H1 (cell line): ENCODE data around the gene ARAP3. TPM values are rescaled to one million over a fixed set of nuclear protein-coding genes. Genes with fewer than 3 reads are reported as not detected.

Experiments used
- CTCF ChIA-PET: fragments of 300-600 bp; sonication (Branson Sonifier 250); formaldehyde crosslinking; loops from one replicate; lab custom pipeline; 2021; ENCODE audit not compliant: partially characterized antibody; lab: Charles Lee
- POLR2A ChIA-PET: fragments of 300-600 bp; sonication (Branson Sonifier 250); formaldehyde crosslinking; loops from one replicate; lab custom pipeline; 2021; ENCODE audit warnings: inconsistent platforms; ENCODE audit not compliant: partially characterized antibody; lab: Charles Lee
- DNase-seq, 2 experiments: peaks; one replicate each; pipeline versions ENCODE4 v3.0.0 to v3.0.0-alpha.2; 2010 to 2022; ENCODE audit warnings: low spot score in 2 of 2, low read depth in 1 of 2, mixed read lengths in 1 of 2
- FAIRE-seq: peaks from 2 replicates; lab custom pipeline; 2011; peaks lifted over from hg19 to GRCh38; lab: Jason Lieb, UNC
- H2AFZ ChIP-seq: 2 replicates; pipeline ENCODE4 v1.8.1; 2012; ENCODE audit warnings: low read length, inconsistent platforms
- H2AK5ac ChIP-seq: 2 replicates; pipeline ENCODE4 v1.6.1; 2013; ENCODE audit warnings: low read depth, low read length
- H2BK120ac ChIP-seq: replicated peaks from 2 replicates; pipeline ENCODE3; 2013; ENCODE audit warnings: low read depth, low read length, inconsistent platforms
- H2BK12ac ChIP-seq: 2 replicates; pipeline ENCODE4 v1.6.1; 2013; ENCODE audit warnings: low read depth, low read length
- H2BK15ac ChIP-seq: 2 replicates; pipeline ENCODE4 v1.6.1; 2013; ENCODE audit warnings: low read length
- H2BK20ac ChIP-seq: 2 replicates; pipeline ENCODE4 v1.6.1; 2013; ENCODE audit warnings: low read length
- H2BK5ac ChIP-seq: 2 replicates; pipeline ENCODE4 v1.6.1; 2013; ENCODE audit warnings: low read depth, low read length
- H3K14ac ChIP-seq: 2 replicates; pipeline ENCODE4 v1.6.1; 2013; ENCODE audit warnings: inconsistent platforms; ENCODE audit not compliant: insufficient read length
- H3K18ac ChIP-seq: 2 replicates; pipeline ENCODE4 v1.6.1; 2013; ENCODE audit warnings: low read length; ENCODE audit errors: extremely low read depth
- H3K23ac ChIP-seq: 2 replicates; pipeline ENCODE4 v1.6.1; 2013; ENCODE audit warnings: inconsistent platforms; ENCODE audit not compliant: insufficient read length
- H3K23me2 ChIP-seq: 2 replicates; pipeline ENCODE4 v1.6.1; 2013; ENCODE audit warnings: low read depth, low read length
- H3K27ac ChIP-seq: 2 replicates; pipeline ENCODE4 v1.6.1; 2011; ENCODE audit warnings: low read depth, low read length, inconsistent platforms
- H3K27me3 ChIP-seq, 4 experiments: replicated peaks in 1 of 4; 1 replicate in 1 of 4; 2 replicates in 3 of 4; pipeline versions ENCODE4 v1.6.1 to v1.8.1; 2011 to 2013; ENCODE audit warnings: low read length in 3 of 4, mild to moderate bottlenecking in 3 of 4, inconsistent platforms in 2 of 4, mixed read lengths in 2 of 4, moderate library complexity in 1 of 4; ENCODE audit not compliant: control insufficient read depth in 3 of 4, insufficient read depth in 3 of 4; ENCODE audit errors: extremely low read depth in 1 of 4
- H3K36me3 ChIP-seq, 4 experiments: 2 replicates each; pipeline versions ENCODE4 v1.6.1 to v1.8.1; 2011 to 2013; ENCODE audit warnings: mild to moderate bottlenecking in 4 of 4, low read length in 3 of 4, moderate library complexity in 2 of 4, control low read depth in 1 of 4, inconsistent platforms in 1 of 4; ENCODE audit not compliant: insufficient read depth in 4 of 4, control insufficient read depth in 2 of 4
- H3K4ac ChIP-seq: replicated peaks from 2 replicates; pipeline ENCODE3; 2013; ENCODE audit warnings: low read length, low read depth, mixed read lengths, inconsistent platforms; ENCODE audit not compliant: insufficient read length
- H3K4me1 ChIP-seq, 4 experiments: replicated peaks in 1 of 4; 1 replicate in 1 of 4; 2 replicates in 3 of 4; pipeline versions ENCODE4 v1.6.1 to v1.8.1; 2011 to 2013; ENCODE audit warnings: low read length in 3 of 4, inconsistent platforms in 2 of 4, mixed read lengths in 1 of 4; ENCODE audit not compliant: insufficient read depth in 4 of 4, control insufficient read depth in 3 of 4
- H3K4me2 ChIP-seq, 2 experiments: 2 replicates each; pipeline versions ENCODE4 v1.6.1 to v1.8.1; 2011 to 2013; ENCODE audit warnings: low read depth in 2 of 2, low read length in 2 of 2, control low read depth in 1 of 2, inconsistent platforms in 1 of 2, mild to moderate bottlenecking in 1 of 2; ENCODE audit not compliant: insufficient read depth in 1 of 2
- H3K4me3 ChIP-seq, 4 experiments: fragments of 200-600, 300-600 bp in 1 of 4; sonication (generic), shearing (Covaris generic), sonication (Bioruptor Twin) in 1 of 4; 2 replicates each; pipeline versions ENCODE4 v1.5.1 to v1.8.1; 2011 to 2016; ENCODE audit warnings: low read length in 4 of 4, low read depth in 3 of 4, control low read depth in 2 of 4, inconsistent platforms in 2 of 4, mild to moderate bottlenecking in 2 of 4, mixed read lengths in 1 of 4, moderate library complexity in 1 of 4; ENCODE audit not compliant: insufficient read depth in 2 of 4; ENCODE audit errors: extremely low read depth in 1 of 4
- H3K56ac ChIP-seq: replicated peaks from 2 replicates; pipeline ENCODE3; 2013; ENCODE audit warnings: low read depth, mild to moderate bottlenecking, mixed read lengths, low read length, inconsistent platforms; ENCODE audit not compliant: insufficient read length
- H3K79me1 ChIP-seq: 2 replicates; pipeline ENCODE4 v1.6.1; 2013; ENCODE audit warnings: low read depth, low read length, control low read depth
- H3K79me2 ChIP-seq, 2 experiments: 2 replicates each; pipeline versions ENCODE4 v1.6.1 to v1.8.1; 2012 to 2013; ENCODE audit warnings: low read length in 2 of 2, mild to moderate bottlenecking in 2 of 2, inconsistent platforms in 1 of 2; ENCODE audit not compliant: insufficient read depth in 2 of 2, control insufficient read depth in 1 of 2
- H3K9ac ChIP-seq, 4 experiments: replicated peaks in 1 of 4; 1 replicate in 1 of 4; 2 replicates in 3 of 4; pipeline versions ENCODE4 v1.6.1 to v1.8.1; 2011 to 2013; ENCODE audit warnings: low read depth in 3 of 4, low read length in 3 of 4, control low read depth in 2 of 4, mild to moderate bottlenecking in 2 of 4, moderate library complexity in 2 of 4, inconsistent platforms in 1 of 4; ENCODE audit errors: extremely low read depth in 1 of 4
- H3K9me3 ChIP-seq, 2 experiments: 2 replicates each; pipeline versions ENCODE4 v1.6.1 to v1.8.1; 2012 to 2013; ENCODE audit warnings: mild to moderate bottlenecking in 2 of 2, moderate library complexity in 2 of 2, control low read depth in 1 of 2, inconsistent platforms in 1 of 2, low read depth in 1 of 2, low read length in 1 of 2, mixed read lengths in 1 of 2; ENCODE audit not compliant: insufficient read depth in 2 of 2
- H4K20me1 ChIP-seq, 2 experiments: replicated peaks in 1 of 2; 2 replicates each; pipeline versions ENCODE3 to v1.8.1; 2011 to 2013; ENCODE audit warnings: inconsistent platforms in 2 of 2, low read length in 2 of 2, mild to moderate bottlenecking in 1 of 2; ENCODE audit not compliant: insufficient read depth in 2 of 2, control insufficient read depth in 1 of 2
- H4K5ac ChIP-seq: 2 replicates; pipeline ENCODE4 v1.6.1; 2013; ENCODE audit warnings: low read length, low read depth, mixed read lengths, inconsistent platforms; ENCODE audit not compliant: insufficient read length
- H4K8ac ChIP-seq: 2 replicates; pipeline ENCODE4 v1.8.0; 2013; ENCODE audit warnings: mild to moderate bottlenecking, moderate library complexity, low read length, inconsistent platforms; ENCODE audit not compliant: insufficient read depth; ENCODE audit errors: extremely low read depth
- H4K91ac ChIP-seq: replicated peaks from 2 replicates; pipeline ENCODE3; 2013; ENCODE audit warnings: low read length, mixed read lengths, inconsistent platforms; ENCODE audit not compliant: insufficient read length
- BCL11A ChIP-seq, 2 experiments: IDR thresholded peaks; one replicate each; pipeline ENCODE4 v1.6.1; 2011; ENCODE audit warnings: low read depth in 2 of 2, low read length in 2 of 2, mild to moderate bottlenecking in 2 of 2
- EZH2 ChIP-seq: fragments of 200-600 bp; sonication (generic); IDR thresholded peaks from 2 replicates; pipeline ENCODE4 v1.7.1; 2012; ENCODE audit warnings: low read depth, mild to moderate bottlenecking, moderate library complexity, low read length, inconsistent platforms; ENCODE audit not compliant: severe bottlenecking
- GTF2F1 ChIP-seq: IDR thresholded peaks from 2 replicates; pipeline ENCODE4 v1.6.1; 2012; ENCODE audit warnings: low read depth, low read length, improper control_type of control experiment, borderline replicate concordance
- POLR2A ChIP-seq, 2 experiments: IDR thresholded peaks; 1 replicate in 1 of 2; 2 replicates in 1 of 2; pipeline ENCODE4 v1.6.1; 2011; ENCODE audit warnings: low read depth in 2 of 2, low read length in 2 of 2, mild to moderate bottlenecking in 2 of 2; ENCODE audit errors: control extremely low read depth in 1 of 2
- SIN3A ChIP-seq, 2 experiments: IDR thresholded peaks in 1 of 2; conservative IDR thresholded peaks in 1 of 2; 2 replicates each; pipeline ENCODE4 v1.6.1; 2011 to 2012; ENCODE audit warnings: low read length in 2 of 2, improper control_type of control experiment in 1 of 2, low read depth in 1 of 2, mild to moderate bottlenecking in 1 of 2
- TEAD4 ChIP-seq: IDR thresholded peaks from 2 replicates; pipeline ENCODE4 v1.6.1; 2012; ENCODE audit warnings: low read depth, low read length, inconsistent platforms, mixed read lengths
- WGBS, 2 experiments: shearing (Covaris generic) in 1 of 2; methylation state at CpG; one replicate each; pipeline versions ENCODE4 v1.1.6 to v1.1.7; 2013 to 2015; ENCODE audit warnings: low lambda C conversion rate in 2 of 2, mixed read lengths in 2 of 2, inconsistent platforms in 1 of 2, low coverage in 1 of 2, missing lambda C conversion rate in 1 of 2; ENCODE audit not compliant: insufficient replicate concordance in 2 of 2, insufficient coverage in 1 of 2, insufficient read length in 1 of 2; ENCODE audit errors: extremely low coverage in 1 of 2, missing lambda C conversion rate in 1 of 2; 5-methylcytosine and 5-hydroxymethylcytosine counted together
- polyA plus RNA-seq, 7 experiments: library from polyadenylated mRNA; depleted of rRNA in 3 of 7; stranded (reverse) in 5 of 7; unstranded in 2 of 7; fragments of >200 nt in 5 of 7; fragments of 200-250 nt in 2 of 7; gene quantifications; 1 replicate in 5 of 7; 2 replicates in 1 of 7; 4 replicates in 1 of 7; pipeline versions ENCODE4 v1.2.1 to v1.2.3, GENCODE V29; 2011 to 2013; ENCODE audit warnings: missing spikeins in 2 of 7, mixed read lengths in 2 of 7
- total RNA-seq: library from RNA; stranded (reverse); fragmentation: NEBNext Ultra II Directional; extraction: Animal tissue kit (Norgen Biotek cat#: 25700); gene quantifications from 2 replicates; pipeline ENCODE4 v1.2.1, GENCODE V29; 2021

Gene ARAP3
- total and polyA plus RNA-seq, 2 of the 8 experiments (the other 6 are each of a cell fraction or from before 2014, with no cell fraction given), result 14.4 to 48.6 TPM

DNA sequence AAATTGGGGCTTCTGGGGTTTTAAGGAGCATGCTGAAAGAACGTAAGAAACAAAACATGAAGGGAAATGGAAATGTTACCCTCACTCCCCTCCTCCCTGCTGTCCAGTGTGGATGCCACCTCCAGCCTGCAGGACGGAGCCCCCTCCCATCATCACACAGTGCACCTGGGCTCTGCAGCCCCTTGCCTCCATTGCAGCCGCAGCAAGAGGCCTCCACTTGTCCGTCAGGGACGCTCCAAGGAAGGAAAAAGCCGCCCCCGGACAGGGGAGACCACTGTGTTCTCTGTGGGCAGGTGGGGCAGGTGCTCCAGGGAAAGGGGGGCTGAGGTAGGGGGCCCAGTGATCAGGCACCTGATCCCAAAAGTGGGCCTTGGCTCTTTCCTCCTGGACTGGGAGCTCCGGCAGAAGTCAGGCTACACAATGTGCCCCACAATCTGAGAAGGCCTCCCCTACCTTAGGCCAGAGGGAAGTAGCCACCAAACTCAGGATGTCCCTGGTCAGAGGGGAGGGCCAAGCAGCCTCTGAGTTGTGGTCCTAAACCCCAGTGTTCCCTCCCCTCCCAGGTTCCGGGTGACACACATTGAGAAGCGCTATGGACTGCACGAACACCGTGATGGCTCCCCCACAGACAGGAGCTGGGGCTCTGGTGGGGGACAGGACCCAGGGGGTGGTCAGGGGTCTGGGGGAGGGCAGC, 42.5 kb downstream of the ARAP3 start:
- no peak overlapping the region for H2BK20ac ChIP-seq
- H4K20me1 ChIP-seq, result peaks cover 3 to 15% of the 10 kb centered on the region in 2 experiments
- no peak overlapping the region for H4K91ac ChIP-seq
- peaks cover 14% of the 10 kb centered on the region for H3K23me2 ChIP-seq
- DNase-seq (no peak), FAIRE-seq (no peak)
- no peak overlapping the region for H3K27ac ChIP-seq
- H2BK12ac ChIP-seq, result no peak overlapping the region
- H2BK15ac ChIP-seq, result no peak overlapping the region
- H3K4ac ChIP-seq, result no peak overlapping the region
- H2BK5ac ChIP-seq, result no peak overlapping the region
- H2AK5ac ChIP-seq, result no peak overlapping the region
- H3K79me1 ChIP-seq, result peaks cover 12% of the 10 kb centered on the region
- no peaks in the 10 kb centered on the region for H3K9me3 ChIP-seq
- no peak overlapping the region for H3K14ac ChIP-seq
- peaks cover 0 to 4% (median 0%) of the 10 kb centered on the region in 4 experiments; a peak in 1 of 7 replicates for H3K27me3 ChIP-seq
- CTCF ChIA-PET, result interaction anchor here (0.7 to 2.3 kb wide), 4 partner anchors 9 to 818 kb away, joined by 3 to 21 read pairs (median 4); partner anchors contain the start of gene PCDHA5
- no peak overlapping the region for H2BK120ac ChIP-seq
- H3K56ac ChIP-seq, result no peak overlapping the region
- peaks cover 0 to 5% (median 3%) of the 10 kb centered on the region in 4 experiments; a peak in 5 of 7 replicates for H3K4me1 ChIP-seq
- H3K18ac ChIP-seq, result no peak overlapping the region
- peaks cover 0 to 22% (median 2%) of the 10 kb centered on the region in 4 experiments; a peak in 3 of 8 replicates for H3K36me3 ChIP-seq
- H4K8ac ChIP-seq, result no peak overlapping the region
- no peak overlapping the region for H3K4me3 ChIP-seq
- no peak overlapping the region for H3K23ac ChIP-seq
- no peak overlapping the region for H3K4me2 ChIP-seq
- no peak overlapping the region for H3K9ac ChIP-seq
- H2AFZ ChIP-seq, result no peak overlapping the region
- no peak overlapping the region for H4K5ac ChIP-seq
- H3K79me2 ChIP-seq, result peaks cover 10 to 20% of the 10 kb centered on the region in 2 experiments
- WGBS, 2 experiments, result 89% methylated on average over 12 of the region's 12 CpGs; no CpG with 5 or more reads in 1 of the 2 experiments
- POLR2A ChIA-PET, result interaction anchor here (1.0 to 6.8 kb wide), 8 partner anchors 9 to 60 kb away, joined by 3 to 96 read pairs (median 5); partner anchors contain the start of genes DIAPH1 and FCHSD1
- TF ChIP-seq GTF2F1, result no peak
- TF ChIP-seq EZH2, result no peak
- no peak for TF ChIP-seq TEAD4
- TF ChIP-seq SIN3A (conservative IDR thresholded peaks at IDR 0.05 in 1 of 2, IDR thresholded peaks at IDR 0.05 in 1 of 2; ENCODE audit: low read depth in 1 of 2, low read length in 2 of 2), result no peak
- TF ChIP-seq POLR2A (IDR thresholded peaks at IDR 0.05; ENCODE audit: control extremely low read depth in 1 of 2, low read depth in 2 of 2, low read length in 2 of 2), result no peak
- no peak for TF ChIP-seq BCL11A (IDR thresholded peaks at IDR 0.05; ENCODE audit: low read depth in 2 of 2, low read length in 2 of 2)
